NCI-H2029 treated with DMSO at 0.1 percent for 48 hours (cell line): Measurements from ENCODE around the gene TUBGCP6.
"Not testable (repeated sequence)": the region's sequence is repeated elsewhere in the genome, so short reads cannot be mapped to it uniquely, and the experiment has no call there.

Experiments used
- DNase-seq: peaks from one replicate; lab custom pipeline; 2025; lab: John Stamatoyannopoulos, UW

TUBGCP6 gene

GRCh38 chr22:50169774-50170341 is 75.0 kb downstream of the TUBGCP6 start:
- DNase-seq: no peak

- no peak for DNase-seq
Observed at GRCh38 chr22:50169181-50169759, 75.6 kb downstream of the TUBGCP6 start.

- not testable (repeated sequence) for DNase-seq
Observed at GRCh38 chr22:50168490-50169180, 76.2 kb downstream of the TUBGCP6 start.

GRCh38 chr22:50167689-50168489 is 76.9 kb downstream of the TUBGCP6 start:
- DNase-seq: no peak
